SK-N-SH (cell line): ENCODE data around the gene ZNF519. TPM values are rescaled to one million over a fixed set of nuclear protein-coding genes. Genes with fewer than 3 reads are reported as not detected.

Source experiments
- CTCF ChIA-PET: fragments of 300-600, 350-600 bp; formaldehyde crosslinking; extraction: SDS; loops from one replicate; lab custom pipeline; 2021; lab: Yijun Ruan, JAX
- POLR2A ChIA-PET: fragments of 350-600 bp; sonication (Branson Sonifier 250); formaldehyde crosslinking; extraction: SDS; loops from one replicate; lab custom pipeline; 2020; ENCODE audit warnings: antibody characterized with exemption, inconsistent platforms; lab: Yijun Ruan, JAX
- DNase-seq: peaks from one replicate; pipeline ENCODE4 v3.0.0; 2012
- H2AFZ ChIP-seq: fragments of 200-600 bp; sonication (generic); 2 replicates; pipeline ENCODE4 v1.8.1; 2016; ENCODE audit warnings: antibody characterized with exemption, mild to moderate bottlenecking, low read depth
- H3F3A ChIP-seq: fragments of 200-600 bp; sonication (generic); replicated peaks from 2 replicates; pipeline ENCODE3; 2016; ENCODE audit warnings: antibody characterized with exemption, mild to moderate bottlenecking; ENCODE audit not compliant: insufficient read depth
- H3K27ac ChIP-seq, 2 experiments: fragments of 200-500 bp in 1 of 2; fragments of 200-600 bp in 1 of 2; sonication (Bioruptor generic) in 1 of 2; sonication (generic), shearing (Covaris generic) in 1 of 2; 2 replicates each; pipeline versions ENCODE4 v1.5.1 to v1.6.1; 2014 to 2016; ENCODE audit warnings: low read depth in 2 of 2, inconsistent platforms in 1 of 2, low read length in 1 of 2, mild to moderate bottlenecking in 1 of 2, mixed read lengths in 1 of 2
- H3K27me3 ChIP-seq: fragments of 200-600 bp; sonication (generic), shearing (Covaris generic); 2 replicates; pipeline ENCODE4 v1.6.1; 2016; ENCODE audit warnings: mixed run types; ENCODE audit not compliant: insufficient read depth
- H3K36me3 ChIP-seq, 2 experiments: fragments of 200-500 bp in 1 of 2; fragments of 200-600 bp in 1 of 2; sonication (Bioruptor generic) in 1 of 2; sonication (generic) in 1 of 2; replicated peaks in 1 of 2; 2 replicates each; pipeline versions ENCODE3 to v1.5.1; 2014 to 2016; ENCODE audit warnings: low read length in 1 of 2, mild to moderate bottlenecking in 1 of 2; ENCODE audit not compliant: insufficient read depth in 2 of 2, control insufficient read depth in 1 of 2
- H3K4me1 ChIP-seq, 2 experiments: fragments of 200-500 bp in 1 of 2; fragments of 200-600 bp in 1 of 2; sonication (Bioruptor generic) in 1 of 2; sonication (generic), shearing (Covaris generic) in 1 of 2; 2 replicates each; pipeline versions ENCODE4 v1.5.1 to v1.6.1; 2014 to 2016; ENCODE audit warnings: low read depth in 1 of 2, low read length in 1 of 2, mixed run types in 1 of 2; ENCODE audit not compliant: insufficient read depth in 2 of 2, control insufficient read depth in 1 of 2
- H3K4me2 ChIP-seq: fragments of 200-600 bp; sonication (generic), shearing (Covaris generic); 2 replicates; pipeline ENCODE4 v1.6.1; 2017; ENCODE audit warnings: mixed run types
- H3K4me3 ChIP-seq, 2 experiments: fragments of 200-500 bp in 1 of 2; fragments of 200-600 bp in 1 of 2; sonication (Bioruptor generic) in 1 of 2; sonication (generic), shearing (Covaris generic) in 1 of 2; 2 replicates each; pipeline versions ENCODE4 v1.5.1 to v1.8.1; 2014 to 2016; ENCODE audit warnings: low read depth in 2 of 2, inconsistent platforms in 1 of 2, low read length in 1 of 2, mild to moderate bottlenecking in 1 of 2, mixed read lengths in 1 of 2, moderate library complexity in 1 of 2
- H3K79me2 ChIP-seq: fragments of 200-600 bp; sonication (generic); 2 replicates; pipeline ENCODE4 v1.8.1; 2017; ENCODE audit warnings: mild to moderate bottlenecking; ENCODE audit not compliant: insufficient read depth
- H3K9ac ChIP-seq: fragments of 200-600 bp; sonication (generic); 2 replicates; pipeline ENCODE4 v1.6.1; 2017; ENCODE audit warnings: mixed run types
- H3K9me2 ChIP-seq: fragments of 200-600 bp; sonication (generic); 2 replicates; pipeline ENCODE4 v1.6.1; 2017; ENCODE audit warnings: mixed run types
- H3K9me3 ChIP-seq: fragments of 200-600 bp; sonication (generic); 2 replicates; pipeline ENCODE4 v1.6.1; 2017; ENCODE audit warnings: mixed run types, mild to moderate bottlenecking, moderate library complexity
- H4K20me1 ChIP-seq: fragments of 200-600 bp; sonication (generic); 2 replicates; pipeline ENCODE4 v1.6.1; 2017; ENCODE audit warnings: mild to moderate bottlenecking, mixed run types; ENCODE audit not compliant: insufficient read depth
- CHD2 ChIP-seq: fragments of 150-350 bp; IDR thresholded peaks from 2 replicates; pipeline ENCODE4 v1.6.1; 2018; ENCODE audit warnings: low read length; ENCODE audit not compliant: partially characterized antibody
- ELF1 ChIP-seq: IDR thresholded peaks from 2 replicates; pipeline ENCODE4 v1.4.0; 2012
- EP300 ChIP-seq, 2 experiments: IDR thresholded peaks; 2 replicates each; pipeline versions ENCODE4 v1.4.0 to v1.6.1; 2012; ENCODE audit warnings: borderline replicate concordance in 1 of 2, low read depth in 1 of 2, low read length in 1 of 2
- EZH2phosphoT487 ChIP-seq: fragments of 200-600 bp; sonication (generic); IDR thresholded peaks from 2 replicates; pipeline ENCODE4 v1.6.1; 2017; ENCODE audit warnings: low read depth, mixed run types, mild to moderate bottlenecking, antibody characterized with exemption, moderate library complexity, borderline replicate concordance
- FOXJ3 ChIP-seq: sonication (generic); formaldehyde crosslinking; IDR thresholded peaks from 2 replicates; pipeline ENCODE4 v1.5.1; 2020; ENCODE audit warnings: mild to moderate bottlenecking, missing genetic modification reagents
- FOXM1 ChIP-seq: IDR thresholded peaks from 2 replicates; pipeline ENCODE4 v1.4.0; 2012; ENCODE audit warnings: low read depth, mild to moderate bottlenecking
- GABPA ChIP-seq: IDR thresholded peaks from 2 replicates; pipeline ENCODE4 v1.4.0; 2012; ENCODE audit warnings: low read depth, mild to moderate bottlenecking
- GATA2 ChIP-seq: sonication (generic); formaldehyde crosslinking; IDR thresholded peaks from 2 replicates; pipeline ENCODE4 v1.5.0; 2020; ENCODE audit warnings: mild to moderate bottlenecking, missing genetic modification reagents
- JUND ChIP-seq: IDR thresholded peaks from 2 replicates; pipeline ENCODE4 v1.4.0; 2012
- MEF2A ChIP-seq: IDR thresholded peaks from 2 replicates; pipeline ENCODE4 v1.4.0; 2012; ENCODE audit warnings: low read depth, borderline replicate concordance
- NFIC ChIP-seq: IDR thresholded peaks from 2 replicates; pipeline ENCODE4 v1.4.0; 2012; ENCODE audit warnings: borderline replicate concordance
- RAD21 ChIP-seq: IDR thresholded peaks from 2 replicates; pipeline ENCODE4 v1.6.1; 2012; ENCODE audit warnings: mild to moderate bottlenecking, low read length
- RXRA ChIP-seq: IDR thresholded peaks from 2 replicates; pipeline ENCODE4 v1.4.0; 2012; ENCODE audit warnings: low read depth, mild to moderate bottlenecking, borderline replicate concordance
- SMC3 ChIP-seq: IDR thresholded peaks from 2 replicates; pipeline ENCODE4 v1.6.1; 2012; ENCODE audit warnings: low read depth, low read length, improper control_type of control experiment
- TCF12 ChIP-seq: IDR thresholded peaks from 2 replicates; pipeline ENCODE4 v1.4.0; 2012
- YY1 ChIP-seq: IDR thresholded peaks from 2 replicates; pipeline ENCODE4 v1.4.0; 2012; ENCODE audit warnings: low read depth, mild to moderate bottlenecking
- WGBS: methylation state at CpG from one replicate; pipeline ENCODE4 v1.1.6; 2017; ENCODE audit warnings: low lambda C conversion rate; 5-methylcytosine and 5-hydroxymethylcytosine counted together
- polyA plus RNA-seq, 3 experiments: library from polyadenylated mRNA; depleted of rRNA; stranded (reverse); fragments of >200 nt; gene quantifications; 2 replicates each; pipeline ENCODE4 v1.2.3, GENCODE V29; 2012
- TF ChIP-seq, protein P1 (sequence below): fragments of 150-350 bp; IDR thresholded peaks from 2 replicates; pipeline ENCODE4 v1.6.1; 2016; ENCODE audit warnings: mild to moderate bottlenecking, low read depth, low read length
- TF ChIP-seq, protein P2 (sequence below): fragments of 150-350 bp; IDR thresholded peaks from 2 replicates; pipeline ENCODE4 v1.6.1; 2017; ENCODE audit warnings: antibody characterized with exemption, low read length, low read depth, borderline replicate concordance

ZNF519 gene
- polyA plus RNA-seq, 1 of the 3 experiments (the other 2 are of a cell fraction): 3.2 TPM

DNA sequence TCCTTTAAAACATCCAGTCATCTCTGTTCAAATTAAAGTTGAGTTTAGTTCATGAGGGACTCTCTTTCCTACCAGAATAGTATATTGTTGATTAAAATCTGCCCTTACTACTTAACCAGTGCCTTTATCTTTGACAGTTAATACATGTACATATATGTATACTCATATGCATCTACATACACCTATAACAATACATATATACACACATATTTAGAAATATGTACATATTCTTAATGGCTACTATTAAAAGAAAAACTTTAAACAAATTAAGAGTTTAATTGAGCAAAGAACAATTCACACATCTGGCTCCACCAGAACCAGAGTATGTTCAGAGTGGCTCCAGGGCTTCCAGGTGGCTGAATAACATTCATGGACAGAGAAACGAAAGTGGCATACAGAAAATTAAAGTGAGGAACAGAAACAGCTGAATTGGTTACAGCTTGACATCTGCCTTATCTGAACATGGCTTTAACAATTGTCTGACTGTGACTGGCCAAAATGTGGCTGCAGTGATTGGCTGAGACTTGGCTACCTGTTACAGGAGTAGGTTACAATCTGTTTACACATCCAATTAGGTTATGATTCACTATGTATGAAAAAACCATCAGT is 38.8 kb downstream of the ZNF519 start:
- H3K36me3 ChIP-seq: no peaks in the 10 kb centered on the region
- ChIA-PET CTCF (no interaction called here), POLR2A (no interaction called here)
- no peaks in the 10 kb centered on the region for H3K9me2 ChIP-seq
- no peaks in the 10 kb centered on the region for H3K27me3 ChIP-seq
- H3K27ac ChIP-seq: no peak overlapping the region
- H3K4me3 ChIP-seq: no peak overlapping the region
- H2AFZ ChIP-seq: no peak overlapping the region
- WGBS: 41% methylated on average over 1 of the region's 1 CpG
- no peaks in the 10 kb centered on the region; a peak in 1 of 4 replicates for H3K4me1 ChIP-seq
- no peaks in the 10 kb centered on the region for H3K9me3 ChIP-seq
- H4K20me1 ChIP-seq: no peaks in the 10 kb centered on the region
- no peaks in the 10 kb centered on the region; the same call in 1 of the 2 replicates for H3K79me2 ChIP-seq
- no peak for DNase-seq
- peaks cover 3% of the 10 kb centered on the region for H3F3A ChIP-seq
- no peak for TF ChIP-seq JUND
- no peak for TF ChIP-seq RXRA
- no peak for TF ChIP-seq FOXM1
- no peak for TF ChIP-seq GABPA
- TF ChIP-seq ELF1: no peak
- no peak for TF ChIP-seq MEF2A
- TF ChIP-seq EP300 (IDR thresholded peaks at IDR 0.05; ENCODE audit: borderline replicate concordance in 1 of 2, low read depth in 1 of 2, low read length in 1 of 2): no peak
- TF ChIP-seq, protein P1, sequence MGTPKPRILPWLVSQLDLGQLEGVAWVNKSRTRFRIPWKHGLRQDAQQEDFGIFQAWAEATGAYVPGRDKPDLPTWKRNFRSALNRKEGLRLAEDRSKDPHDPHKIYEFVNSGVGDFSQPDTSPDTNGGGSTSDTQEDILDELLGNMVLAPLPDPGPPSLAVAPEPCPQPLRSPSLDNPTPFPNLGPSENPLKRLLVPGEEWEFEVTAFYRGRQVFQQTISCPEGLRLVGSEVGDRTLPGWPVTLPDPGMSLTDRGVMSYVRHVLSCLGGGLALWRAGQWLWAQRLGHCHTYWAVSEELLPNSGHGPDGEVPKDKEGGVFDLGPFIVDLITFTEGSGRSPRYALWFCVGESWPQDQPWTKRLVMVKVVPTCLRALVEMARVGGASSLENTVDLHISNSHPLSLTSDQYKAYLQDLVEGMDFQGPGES: no peak
- TF ChIP-seq, protein P2, sequence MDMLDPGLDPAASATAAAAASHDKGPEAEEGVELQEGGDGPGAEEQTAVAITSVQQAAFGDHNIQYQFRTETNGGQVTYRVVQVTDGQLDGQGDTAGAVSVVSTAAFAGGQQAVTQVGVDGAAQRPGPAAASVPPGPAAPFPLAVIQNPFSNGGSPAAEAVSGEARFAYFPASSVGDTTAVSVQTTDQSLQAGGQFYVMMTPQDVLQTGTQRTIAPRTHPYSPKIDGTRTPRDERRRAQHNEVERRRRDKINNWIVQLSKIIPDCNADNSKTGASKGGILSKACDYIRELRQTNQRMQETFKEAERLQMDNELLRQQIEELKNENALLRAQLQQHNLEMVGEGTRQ: no peak
- no peak for TF ChIP-seq RAD21
- no peak for TF ChIP-seq TCF12
- no peak for TF ChIP-seq GATA2
- TF ChIP-seq EZH2phosphoT487: no peak
- TF ChIP-seq CHD2: no peak
- H3K9ac ChIP-seq: no peak overlapping the region
- H3K4me2 ChIP-seq: no peak overlapping the region

DNA sequence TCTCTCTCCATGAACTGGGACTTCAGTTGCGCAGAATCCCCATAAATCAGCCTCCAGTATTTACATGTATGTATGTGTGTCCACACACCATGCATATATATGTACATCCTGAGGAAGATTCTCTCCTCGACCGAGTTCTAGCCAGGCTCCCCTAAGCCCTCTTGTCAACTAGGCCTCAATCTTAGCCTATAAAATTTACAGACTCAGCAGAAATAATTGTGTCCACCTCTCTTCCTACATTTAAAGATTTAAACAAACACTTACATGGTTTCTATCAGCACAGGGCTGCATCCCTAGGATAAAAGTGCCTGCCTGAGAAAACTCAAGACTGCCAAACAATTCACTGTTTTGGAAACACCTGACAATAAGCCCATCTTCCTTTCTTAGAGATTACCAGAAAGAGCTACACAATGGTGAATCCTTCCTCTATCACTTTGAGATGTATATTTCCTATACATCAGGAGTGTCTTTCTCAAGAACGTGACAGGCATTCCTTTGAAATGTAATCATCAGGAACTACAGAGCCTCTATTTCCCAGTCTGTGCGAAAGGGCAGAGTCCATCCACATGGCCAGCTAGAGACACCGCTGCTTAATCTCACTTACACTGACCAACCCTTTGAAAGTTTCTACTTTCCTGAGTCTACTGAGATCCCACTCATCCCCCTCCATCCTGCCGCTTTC is 39.5 kb downstream of the ZNF519 start:
- no peak overlapping the region for H3K4me3 ChIP-seq
- WGBS: 95% methylated on average over 7 of the region's 7 CpGs
- H3K9me2 ChIP-seq: no peaks in the 10 kb centered on the region
- no peaks in the 10 kb centered on the region; a peak in 1 of 4 replicates for H3K4me1 ChIP-seq
- no peaks in the 10 kb centered on the region; the same call in 1 of the 2 replicates for H3K79me2 ChIP-seq
- no peak overlapping the region for H3K27ac ChIP-seq
- H3K4me2 ChIP-seq: no peak overlapping the region
- H3K9ac ChIP-seq: no peak overlapping the region
- H3K27me3 ChIP-seq: no peaks in the 10 kb centered on the region
- no peaks in the 10 kb centered on the region for H4K20me1 ChIP-seq
- H3F3A ChIP-seq: peaks cover 3% of the 10 kb centered on the region
- no peaks in the 10 kb centered on the region for H3K9me3 ChIP-seq
- ChIA-PET POLR2A (no interaction called here), CTCF (no interaction called here)
- DNase-seq: no peak
- TF ChIP-seq YY1 (no peak), NFIC (no peak), SMC3 (no peak), FOXJ3 (CRISPR knock-in tag) (no peak)
- no peak overlapping the region for H2AFZ ChIP-seq
- no peaks in the 10 kb centered on the region for H3K36me3 ChIP-seq
